Hypothalamus (tissue), 51 donors: ENCODE data around the gene KCTD10.
A peak's percentile ranks its signal among the peaks of the same experiment; 100 is the strongest.

ENCODE experiments used
- DNase-seq, 51 donors: peaks; one replicate each; lab custom pipeline; 2025; lab: John Stamatoyannopoulos, UW

Gene KCTD10

GRCh38 chr12:109477185-109477962, at the start of gene KCTD10, which contains the start of gene UBE3B:
Gene KCTD10, minus strand, starts transcription at chr12:109477300. Its CDS starts 38 bp downstream, at chr12:109477262.
Gene UBE3B, plus strand, starts transcription at chr12:109477634. Its CDS starts 5,918 bp downstream, at chr12:109483552.
- peak; percentile 50 to 97 (median 80) for DNase-seq

GRCh38 chr12:109525279-109525585, 48.1 kb upstream of the KCTD10 start:
- no peak for DNase-seq

GRCh38 chr12:109524466-109525278, 47.6 kb upstream of the KCTD10 start:
- no peak for DNase-seq

GRCh38 chr12:109523504-109523903, 46.4 kb upstream of the KCTD10 start:
- DNase-seq = no peak

GRCh38 chr12:109523071-109523470, 46.0 kb upstream of the KCTD10 start:
- DNase-seq = peak in 30 of 51 donors; percentile 5 to 66 (median 32)

GRCh38 chr12:109521831-109522230, 44.7 kb upstream of the KCTD10 start:
- no peak for DNase-seq

- no peak for DNase-seq
These were observed 42.7 kb upstream of the KCTD10 start for GRCh38 chr12:109519787-109520186.

GRCh38 chr12:109518820-109519665, 41.9 kb upstream of the KCTD10 start:
- peak in 37 of 51 donors; percentile 10 to 84 (median 46) for DNase-seq

- no peak for DNase-seq
These were observed 40.5 kb upstream of the KCTD10 start for GRCh38 chr12:109517619-109518018.

GRCh38 chr12:109513977-109514376, 36.9 kb upstream of the KCTD10 start:
- no peak for DNase-seq

- DNase-seq = no peak
These were observed 36.0 kb upstream of the KCTD10 start for GRCh38 chr12:109513051-109513450.

GRCh38 chr12:109512608-109513007, 35.5 kb upstream of the KCTD10 start:
- DNase-seq = no peak

GRCh38 chr12:109510196-109510595, 33.1 kb upstream of the KCTD10 start:
- DNase-seq = no peak

GRCh38 chr12:109504068-109504467, 27.0 kb upstream of the KCTD10 start:
- no peak for DNase-seq

- DNase-seq = peak in 1 of 51 donors; percentile 50
These were observed 26.5 kb upstream of the KCTD10 start for GRCh38 chr12:109503611-109504010.

- DNase-seq = no peak
These were observed 25.2 kb upstream of the KCTD10 start for GRCh38 chr12:109502332-109502731.

GRCh38 chr12:109501299-109501698, 24.2 kb upstream of the KCTD10 start:
- no peak for DNase-seq

GRCh38 chr12:109500406-109501185, 23.5 kb upstream of the KCTD10 start:
- peak in 1 of 51 donors; percentile 18 for DNase-seq

GRCh38 chr12:109497675-109498074, 20.6 kb upstream of the KCTD10 start:
- DNase-seq = no peak

- DNase-seq = no peak
These were observed 19.2 kb upstream of the KCTD10 start for GRCh38 chr12:109496306-109496705.
